H1 (cell line): ENCODE measurements around the gene MYLIP. TPM values are rescaled to one million over a fixed set of nuclear protein-coding genes. Genes with fewer than 3 reads are reported as not detected.

Experiments
- BCL11A ChIP-seq, 2 experiments: IDR thresholded peaks; one replicate each; pipeline ENCODE4 v1.6.1; 2011; ENCODE audit warnings: low read depth in 2 of 2, low read length in 2 of 2, mild to moderate bottlenecking in 2 of 2
- E2F6 ChIP-seq: IDR thresholded peaks from 2 replicates; pipeline ENCODE4 v1.6.1; 2012; ENCODE audit warnings: inconsistent platforms
- EZH2 ChIP-seq: fragments of 200-600 bp; sonication (generic); IDR thresholded peaks from 2 replicates; pipeline ENCODE4 v1.7.1; 2012; ENCODE audit warnings: low read depth, mild to moderate bottlenecking, moderate library complexity, low read length, inconsistent platforms; ENCODE audit not compliant: severe bottlenecking
- NANOG ChIP-seq: IDR thresholded peaks from 2 replicates; pipeline ENCODE4 v1.6.1; 2011; ENCODE audit warnings: low read length, low read depth, mild to moderate bottlenecking, inconsistent platforms; ENCODE audit not compliant: insufficient read depth, poor library complexity, severe bottlenecking
- RNF2 ChIP-seq: fragments of 200-900, 300-1000 bp; sonication (generic); IDR thresholded peaks from 2 replicates; pipeline ENCODE4 v1.7.1; 2016; ENCODE audit warnings: borderline replicate concordance, low read depth, mild to moderate bottlenecking, antibody characterized with exemption, low read length; ENCODE audit not compliant: poor library complexity, severe bottlenecking; ENCODE audit errors: missing control alignments
- SIN3A ChIP-seq, 2 experiments: IDR thresholded peaks in 1 of 2; conservative IDR thresholded peaks in 1 of 2; 2 replicates each; pipeline ENCODE4 v1.6.1; 2011 to 2012; ENCODE audit warnings: low read length in 2 of 2, improper control_type of control experiment in 1 of 2, low read depth in 1 of 2, mild to moderate bottlenecking in 1 of 2
- polyA plus RNA-seq, 7 experiments: library from polyadenylated mRNA; depleted of rRNA in 3 of 7; stranded (reverse) in 5 of 7; unstranded in 2 of 7; fragments of >200 nt in 5 of 7; fragments of 200-250 nt in 2 of 7; gene quantifications; 1 replicate in 5 of 7; 2 replicates in 1 of 7; 4 replicates in 1 of 7; pipeline versions ENCODE4 v1.2.1 to v1.2.3, GENCODE V29; 2011 to 2013; ENCODE audit warnings: missing spikeins in 2 of 7, mixed read lengths in 2 of 7
- total RNA-seq: library from RNA; stranded (reverse); fragmentation: NEBNext Ultra II Directional; extraction: Animal tissue kit (Norgen Biotek cat#: 25700); gene quantifications from 2 replicates; pipeline ENCODE4 v1.2.1, GENCODE V29; 2021

Gene MYLIP
- total and polyA plus RNA-seq, 2 of the 8 experiments (the other 6 are each of a cell fraction or from before 2014, with no cell fraction given), result 21.1 to 26.9 TPM

DNA sequence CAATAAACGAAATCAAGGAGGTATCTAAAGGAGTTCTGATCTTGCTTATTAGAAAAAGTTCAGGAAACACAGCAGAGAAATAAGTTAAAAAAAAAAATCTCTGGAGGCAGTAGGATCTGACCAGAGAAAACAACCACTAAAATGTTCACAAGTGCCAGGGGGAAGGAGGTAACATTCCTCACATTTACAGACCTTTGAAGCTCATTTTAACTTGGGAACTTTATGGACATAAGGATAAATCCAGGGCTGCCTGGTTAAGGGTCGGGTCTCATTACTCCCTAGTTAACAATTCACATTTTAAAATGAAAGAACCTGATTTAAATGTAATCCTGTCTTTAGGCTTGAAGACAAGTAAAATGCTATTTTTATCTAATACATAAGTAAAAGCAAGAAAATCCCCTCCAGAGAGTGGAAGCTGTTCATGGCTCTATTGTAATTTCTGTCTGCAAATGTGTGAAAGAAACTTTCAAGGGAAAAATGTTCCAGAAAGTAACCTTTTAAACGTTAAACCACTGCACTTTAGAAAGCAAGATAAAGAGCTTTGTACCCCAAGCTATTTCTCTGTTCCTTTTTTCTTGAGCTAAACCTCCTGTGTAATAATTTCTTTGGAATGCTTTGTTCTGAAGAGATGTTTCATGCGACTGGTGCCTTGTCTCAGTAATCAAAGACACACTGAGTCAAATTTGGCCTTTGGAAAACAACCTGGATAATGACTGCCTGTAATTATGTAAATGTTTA lies 38.2 kb downstream of the MYLIP start (continued):
- no peak for TF ChIP-seq RNF2
- TF ChIP-seq E2F6, result no peak
- TF ChIP-seq BCL11A (IDR thresholded peaks at IDR 0.05; ENCODE audit: low read depth in 2 of 2, low read length in 2 of 2), result no peak
- no peak for TF ChIP-seq SIN3A (conservative IDR thresholded peaks at IDR 0.05 in 1 of 2, IDR thresholded peaks at IDR 0.05 in 1 of 2; ENCODE audit: low read depth in 1 of 2, low read length in 2 of 2)
- TF ChIP-seq NANOG, result no peak
- no peak for TF ChIP-seq EZH2
